ENCODE results near the gene CHST8.
"Not testable (repeated sequence)": the region's sequence is repeated elsewhere in the genome, so short reads cannot be mapped to it uniquely, and the experiment has no call there.

The CHST8 gene

GRCh38 chr19:33695547-33695946 is 73.8 kb downstream of the CHST8 start:
- DNase-seq = not testable (repeated sequence)

GRCh38 chr19:33697766-33698165 is 76.0 kb downstream of the CHST8 start:
- DNase-seq = no peak

GRCh38 chr19:33698576-33699435 is 77.1 kb downstream of the CHST8 start:
- no peak for DNase-seq

GRCh38 chr19:33699754-33700407 is 78.1 kb downstream of the CHST8 start:
- DNase-seq = no peak

DNA sequence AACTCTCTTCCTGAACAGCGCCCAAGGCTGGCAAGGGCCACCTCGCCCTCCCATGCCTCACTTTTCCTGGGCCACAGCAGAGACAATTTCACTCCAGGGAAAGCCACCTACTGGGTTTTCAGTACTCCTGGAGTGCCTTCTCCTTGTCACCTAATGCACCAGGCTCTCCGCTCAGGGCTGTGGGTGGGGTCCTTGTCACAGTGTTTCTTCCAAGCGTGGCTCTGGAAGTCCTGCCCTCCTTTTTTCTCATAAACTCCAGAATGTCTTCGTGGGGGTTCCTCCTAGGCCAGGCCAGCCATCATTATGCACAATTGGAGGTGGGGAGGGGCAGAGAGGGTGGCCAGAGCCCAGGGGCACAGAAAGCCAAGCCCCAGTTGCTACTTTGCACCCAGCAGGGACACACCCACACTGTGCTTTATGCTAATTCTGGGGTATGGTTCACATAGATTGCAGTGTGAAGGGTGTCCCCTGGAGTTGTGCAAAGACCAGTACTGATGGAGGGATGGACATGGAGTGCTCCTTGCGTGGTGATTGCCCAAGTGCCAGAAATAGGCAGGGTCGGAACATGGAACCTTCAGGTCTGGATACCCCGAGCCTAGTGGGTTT is 78.8 kb downstream of the CHST8 start:
- no peak for DNase-seq

- DNase-seq = no peak
Observed at GRCh38 chr19:33701565-33701964, 79.8 kb downstream of the CHST8 start.

DNA sequence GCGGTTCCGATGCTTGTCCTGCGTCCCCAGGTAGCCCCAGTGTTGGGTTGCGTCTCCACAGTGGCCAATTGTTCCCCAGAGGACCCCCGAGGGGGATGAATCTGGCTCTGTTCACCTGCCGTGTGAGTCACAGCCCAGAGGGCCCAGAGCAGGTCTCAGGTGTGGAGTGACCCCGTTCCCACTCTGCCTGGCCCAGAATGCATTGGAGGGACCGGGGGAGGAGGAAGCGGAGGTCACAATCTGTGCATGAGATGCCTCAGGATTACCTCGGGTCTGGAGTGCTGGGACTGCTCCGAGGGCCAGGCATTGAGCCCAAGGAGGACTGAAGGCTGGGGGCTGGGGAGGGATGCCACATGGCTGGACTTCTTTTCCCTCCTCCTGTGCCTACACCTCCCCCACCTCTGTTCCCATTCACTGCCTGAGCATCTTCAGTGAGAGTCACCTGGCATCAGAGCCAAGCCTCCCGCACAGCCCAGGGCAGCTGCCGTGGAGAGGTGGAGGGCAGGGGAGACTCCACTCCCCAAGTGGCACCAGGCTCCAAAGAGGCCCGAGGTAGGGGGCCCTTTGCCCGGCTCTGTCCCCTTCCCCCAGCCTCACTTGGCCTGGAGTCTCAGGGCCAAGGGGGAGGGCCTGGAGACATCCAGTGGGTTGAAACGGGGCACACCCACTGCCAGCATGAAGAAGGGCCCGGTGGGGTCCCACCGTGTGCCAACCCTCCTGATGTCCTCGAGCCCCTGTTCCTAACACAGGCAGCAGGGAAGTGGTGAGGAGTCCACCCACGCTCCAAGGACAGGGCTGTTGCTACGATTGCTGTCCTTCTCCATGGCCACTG is 81.1 kb downstream of the CHST8 start:
- DNase-seq = no peak

- no peak for DNase-seq
Observed at GRCh38 chr19:33703438-33703750, 81.6 kb downstream of the CHST8 start.

- no peak for DNase-seq
Observed at GRCh38 chr19:33703821-33704220, 82.1 kb downstream of the CHST8 start.

DNA sequence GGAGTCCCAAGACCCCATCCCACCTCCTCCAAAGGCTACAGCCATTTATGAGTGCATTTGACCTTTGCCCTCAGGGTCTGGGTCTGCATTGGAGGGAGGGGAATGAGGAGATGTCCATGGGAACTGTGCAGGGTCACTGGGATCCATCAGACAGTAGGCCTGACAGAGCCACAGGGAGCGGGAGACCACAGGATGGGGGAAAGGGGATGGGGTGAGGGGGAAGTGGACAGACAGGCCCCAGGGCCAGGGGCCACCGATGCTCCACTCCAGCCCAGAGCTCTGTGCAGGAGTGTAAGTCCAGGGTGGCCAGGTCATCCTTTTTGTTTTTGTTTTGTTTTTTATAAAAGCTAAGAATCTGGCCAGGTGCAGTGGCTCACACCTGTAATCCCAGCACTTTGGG is 82.5 kb downstream of the CHST8 start:
- DNase-seq = no peak

GRCh38 chr19:33705090-33705847 is 83.5 kb downstream of the CHST8 start:
- DNase-seq = no peak

DNA sequence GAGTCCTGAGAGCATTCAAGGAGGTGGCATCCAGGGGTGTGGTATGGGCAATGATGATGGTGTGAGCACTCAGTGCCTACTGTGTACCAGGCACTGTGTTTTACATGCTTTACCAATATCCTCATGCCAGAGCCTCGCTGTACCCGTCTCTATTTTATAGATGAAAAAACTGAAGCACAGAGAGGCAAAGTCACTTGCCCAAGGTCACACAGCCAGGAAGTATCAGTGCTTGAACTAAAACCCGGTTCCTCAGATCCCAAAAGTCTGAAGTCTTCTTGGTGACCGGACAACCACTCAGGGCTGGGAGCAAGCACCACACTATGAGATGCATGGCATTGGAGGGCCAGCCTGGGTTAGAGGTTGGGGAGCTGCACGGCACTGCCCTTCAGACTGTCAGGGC is 84.1 kb downstream of the CHST8 start:
- no peak for DNase-seq

GRCh38 chr19:33706631-33707030 is 84.9 kb downstream of the CHST8 start:
- no peak for DNase-seq

GRCh38 chr19:33712268-33712667 is 90.5 kb downstream of the CHST8 start:
- DNase-seq = no peak

GRCh38 chr19:33713194-33713593 is 91.4 kb downstream of the CHST8 start:
- DNase-seq = no peak

DNA sequence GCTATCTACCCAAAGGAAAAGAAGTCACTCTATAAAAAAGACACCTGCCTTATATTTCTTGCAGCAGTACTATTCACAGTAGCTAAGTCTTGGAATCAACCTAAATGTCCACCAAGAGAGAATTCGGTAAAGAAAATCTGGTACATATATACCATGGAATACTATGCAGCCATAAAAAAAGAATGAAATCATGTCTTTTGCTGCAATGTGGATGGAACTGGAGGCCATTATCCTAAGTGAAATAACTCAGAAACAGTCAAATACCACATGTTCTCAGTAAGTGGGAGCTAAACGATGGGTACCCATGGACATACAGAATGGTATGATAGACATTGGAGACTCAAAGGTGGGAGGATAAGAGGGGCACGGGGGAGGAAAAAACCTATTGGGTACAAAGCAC is 92.4 kb downstream of the CHST8 start:
- DNase-seq = no peak

GRCh38 chr19:33715462-33715861 is 93.7 kb downstream of the CHST8 start:
- no peak for DNase-seq

- DNase-seq = no peak
Observed at GRCh38 chr19:33717878-33718277, 96.1 kb downstream of the CHST8 start.

DNA sequence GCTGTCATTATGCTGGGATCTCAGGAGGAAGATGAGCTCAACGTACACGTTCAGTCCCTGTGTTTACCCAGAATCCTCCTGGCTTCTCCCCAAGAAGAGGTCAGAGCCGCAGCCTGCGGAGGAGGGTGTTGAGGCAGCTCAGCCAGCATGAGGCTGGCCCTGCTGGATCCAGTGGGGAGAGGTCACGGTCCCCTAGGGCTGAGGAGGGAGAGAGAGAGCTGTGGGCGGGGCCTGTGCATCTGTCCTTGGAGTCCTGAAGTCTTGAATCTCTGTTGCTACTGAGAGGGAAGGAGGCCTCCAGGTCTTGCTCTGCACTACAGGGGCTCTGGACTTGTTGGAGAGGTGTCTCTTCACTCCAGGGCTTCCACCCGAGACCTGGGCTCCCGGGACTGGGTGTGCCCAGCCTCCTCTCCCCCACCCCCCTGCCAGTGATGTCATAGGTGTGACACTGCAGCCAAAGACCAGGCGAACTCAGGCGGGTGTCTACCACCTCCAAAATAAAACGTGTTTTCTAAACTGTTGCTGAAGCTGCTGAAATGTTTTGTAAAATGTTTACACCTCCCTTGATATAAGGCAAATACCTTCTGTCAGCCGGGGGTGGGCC is 97.0 kb downstream of the CHST8 start:
- no peak for DNase-seq

GRCh38 chr19:33719366-33720154 is 97.8 kb downstream of the CHST8 start:
- no peak for DNase-seq

- DNase-seq = no peak
Observed at GRCh38 chr19:33720155-33720493, 98.4 kb downstream of the CHST8 start.

Data from activated gamma-delta T cell (primary cell).